Measurements from ENCODE around the gene FLII. TPM values are rescaled to one million over a fixed set of nuclear protein-coding genes. Genes with fewer than 3 reads are reported as not detected.

The FLII gene
- total RNA-seq, 2 donors from 2014 or later = 232 to 306 TPM

GRCh38 chr17:18237461-18237860 lies 21.1 kb downstream of the FLII start:
- Histone ChIP-seq H3K4me1 (peaks cover 0 to 22% of the 10 kb centered on the region in 2 donors), H3K27ac (no peak overlapping the region), H3K9me3 (no peaks in the 10 kb centered on the region), H3K4me3 (no peak overlapping the region), H3K27me3 (no peaks in the 10 kb centered on the region), H3K36me3 (peaks cover 10% of the 10 kb centered on the region)
- DNase-seq (ENCODE audit: low spot score) = no peak
- TF ChIP-seq, protein P1, sequence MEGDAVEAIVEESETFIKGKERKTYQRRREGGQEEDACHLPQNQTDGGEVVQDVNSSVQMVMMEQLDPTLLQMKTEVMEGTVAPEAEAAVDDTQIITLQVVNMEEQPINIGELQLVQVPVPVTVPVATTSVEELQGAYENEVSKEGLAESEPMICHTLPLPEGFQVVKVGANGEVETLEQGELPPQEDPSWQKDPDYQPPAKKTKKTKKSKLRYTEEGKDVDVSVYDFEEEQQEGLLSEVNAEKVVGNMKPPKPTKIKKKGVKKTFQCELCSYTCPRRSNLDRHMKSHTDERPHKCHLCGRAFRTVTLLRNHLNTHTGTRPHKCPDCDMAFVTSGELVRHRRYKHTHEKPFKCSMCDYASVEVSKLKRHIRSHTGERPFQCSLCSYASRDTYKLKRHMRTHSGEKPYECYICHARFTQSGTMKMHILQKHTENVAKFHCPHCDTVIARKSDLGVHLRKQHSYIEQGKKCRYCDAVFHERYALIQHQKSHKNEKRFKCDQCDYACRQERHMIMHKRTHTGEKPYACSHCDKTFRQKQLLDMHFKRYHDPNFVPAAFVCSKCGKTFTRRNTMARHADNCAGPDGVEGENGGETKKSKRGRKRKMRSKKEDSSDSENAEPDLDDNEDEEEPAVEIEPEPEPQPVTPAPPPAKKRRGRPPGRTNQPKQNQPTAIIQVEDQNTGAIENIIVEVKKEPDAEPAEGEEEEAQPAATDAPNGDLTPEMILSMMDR (IDR thresholded peaks at IDR 0.05) = no peak

GRCh38 chr17:18236494-18236893 lies 22.0 kb downstream of the FLII start:
- no peaks in the 10 kb centered on the region for H3K9me3 ChIP-seq
- H3K36me3 ChIP-seq = peaks cover 10% of the 10 kb centered on the region
- DNase-seq (ENCODE audit: low spot score) = no peak
- no peak overlapping the region for H3K4me3 ChIP-seq
- peaks cover 0 to 22% of the 10 kb centered on the region in 2 donors for H3K4me1 ChIP-seq
- H3K27ac ChIP-seq = no peak overlapping the region
- H3K27me3 ChIP-seq = no peaks in the 10 kb centered on the region
- TF ChIP-seq, protein P1 (IDR thresholded peaks at IDR 0.05) = no peak

DNA sequence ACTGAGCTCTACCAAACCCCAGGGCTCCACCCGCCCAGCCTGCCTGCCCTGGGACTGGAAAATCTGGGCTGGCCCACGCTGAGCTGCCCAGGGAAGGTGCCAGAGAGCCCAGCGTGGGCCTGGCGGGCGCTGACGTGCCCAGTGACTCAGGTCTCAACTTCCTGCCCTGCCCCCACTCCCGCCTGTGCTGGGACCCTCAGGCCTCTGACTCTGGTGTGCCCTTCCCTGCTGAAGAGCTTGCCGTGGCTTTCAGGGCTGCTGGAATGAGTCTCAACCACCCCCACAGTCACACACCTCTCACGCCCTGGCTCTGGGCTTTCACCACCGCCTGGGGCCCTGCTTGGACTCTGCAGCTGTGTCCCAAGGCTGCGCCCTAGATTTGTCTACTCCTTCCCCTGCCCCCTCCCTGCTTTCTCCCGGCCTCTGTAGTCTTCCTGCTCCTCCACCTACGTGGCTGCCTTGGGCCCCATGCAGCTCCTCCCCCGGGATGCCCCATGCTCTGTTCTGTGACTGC lies 22.7 kb downstream of the FLII start:
- no peaks in the 10 kb centered on the region for H3K9me3 ChIP-seq
- H3K4me3 ChIP-seq = no peak overlapping the region
- TF ChIP-seq, protein P1 (IDR thresholded peaks at IDR 0.05) = no peak
- H3K4me1 ChIP-seq = peaks cover 0 to 22% of the 10 kb centered on the region in 2 donors
- H3K27ac ChIP-seq = no peak overlapping the region
- H3K36me3 ChIP-seq = peaks cover 10% of the 10 kb centered on the region
- H3K27me3 ChIP-seq = no peaks in the 10 kb centered on the region
- DNase-seq (ENCODE audit: low spot score) = no peak

DNA sequence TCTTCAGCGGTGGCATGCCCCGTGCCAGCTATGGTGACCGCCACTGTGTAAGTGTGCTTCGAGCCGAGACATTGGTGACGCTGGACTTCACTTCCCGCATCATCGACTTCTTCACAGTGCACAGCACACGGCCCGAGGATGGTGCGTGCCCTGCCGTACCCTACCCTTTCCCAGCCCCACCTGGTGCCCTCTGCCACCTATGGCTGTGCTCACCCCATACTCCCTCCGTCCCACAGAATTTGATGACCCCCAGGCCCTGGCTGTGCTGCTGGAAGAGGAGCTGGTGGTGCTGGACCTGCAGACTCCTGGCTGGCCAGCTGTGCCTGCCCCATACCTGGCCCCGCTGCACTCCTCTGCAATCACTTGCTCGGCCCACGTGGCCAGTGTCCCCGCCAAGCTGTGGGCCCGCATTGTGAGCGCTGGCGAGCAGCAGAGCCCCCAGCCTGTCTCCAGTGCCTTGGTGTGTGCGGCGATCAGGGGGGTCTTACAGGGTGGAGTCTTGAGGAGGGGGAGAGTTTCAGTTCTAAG lies 23.6 kb downstream of the FLII start:
- no peak overlapping the region for H3K27ac ChIP-seq
- no peaks in the 10 kb centered on the region for H3K27me3 ChIP-seq
- no peak overlapping the region for H3K4me3 ChIP-seq
- no peaks in the 10 kb centered on the region for H3K9me3 ChIP-seq
- peaks cover 10% of the 10 kb centered on the region for H3K36me3 ChIP-seq
- no peak for DNase-seq (ENCODE audit: low spot score)
- H3K4me1 ChIP-seq = peaks cover 0 to 20% of the 10 kb centered on the region in 2 donors
- TF ChIP-seq, protein P1 (IDR thresholded peaks at IDR 0.05) = no peak

DNA sequence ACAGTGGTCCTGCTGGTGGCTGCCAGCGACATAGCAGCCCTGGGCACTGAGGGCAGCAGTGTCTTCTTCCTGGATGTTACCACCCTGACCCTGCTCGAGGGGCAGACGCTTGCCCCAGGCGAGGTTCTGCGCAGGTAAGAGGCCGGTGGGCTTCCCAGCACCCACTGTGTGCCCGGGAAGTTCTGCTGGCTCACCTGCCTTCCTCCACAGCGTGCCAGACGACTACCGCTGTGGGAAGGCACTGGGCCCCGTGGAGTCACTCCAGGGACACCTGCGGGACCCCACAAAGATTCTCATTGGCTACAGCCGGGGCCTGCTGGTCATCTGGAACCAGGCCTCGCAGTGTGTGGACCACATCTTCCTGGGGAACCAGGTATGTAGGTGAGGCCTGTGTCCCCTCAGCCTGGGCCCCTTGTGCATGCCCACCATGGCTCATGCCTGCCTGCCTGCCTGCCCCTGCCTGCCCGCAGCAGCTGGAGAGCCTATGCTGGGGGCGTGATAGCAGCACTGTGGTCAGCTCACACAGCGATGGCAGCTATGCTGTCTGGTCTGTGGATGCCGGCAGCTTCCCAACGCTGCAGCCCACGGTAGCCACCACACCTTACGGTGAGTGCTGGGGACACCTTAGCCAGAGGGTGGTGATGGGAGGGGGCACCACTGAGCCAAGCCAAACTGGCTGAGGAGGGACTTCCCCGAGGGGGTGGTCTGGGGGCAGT lies 24.6 kb downstream of the FLII start:
- peaks cover 0 to 11% of the 10 kb centered on the region in 2 donors for H3K4me1 ChIP-seq
- no peak overlapping the region for H3K27ac ChIP-seq
- no peak for DNase-seq (ENCODE audit: low spot score)
- TF ChIP-seq, protein P1 (IDR thresholded peaks at IDR 0.05) = no peak
- H3K27me3 ChIP-seq = no peaks in the 10 kb centered on the region
- H3K9me3 ChIP-seq = no peaks in the 10 kb centered on the region
- H3K4me3 ChIP-seq = no peak overlapping the region
- H3K36me3 ChIP-seq = peaks cover 10% of the 10 kb centered on the region
